Measurements from ENCODE around the gene SLC7A6. TPM values are rescaled to one million over a fixed set of nuclear protein-coding genes. Genes with fewer than 3 reads are reported as not detected.
A peak's percentile ranks its signal among the peaks of the same experiment; 100 is the strongest.

SLC7A6 gene
- total RNA-seq, 1 donor from 2014 or later = 11.6 TPM

GRCh38 chr16:68273459-68273858 is 9.1 kb downstream of the SLC7A6 start:
- Mint-ChIP-seq H3K27me3 (no peaks in the 10 kb centered on the region), H3K4me3 (ENCODE audit: low read depth) (no peak overlapping the region), H3K9me3 (ENCODE audit: low read depth) (no peaks in the 10 kb centered on the region), H3K27ac (no peak overlapping the region), H3K4me1 (ENCODE audit: low read depth) (peaks cover 25% of the 10 kb centered on the region), H3K36me3 (ENCODE audit: insufficient read depth) (no peaks in the 10 kb centered on the region)
- no peak for TF ChIP-seq CTCF (IDR thresholded peaks at IDR 0.05; ENCODE audit: unreplicated experiment)
- no peak for DNase-seq (ENCODE audit: low spot score, unreplicated experiment)

DNA sequence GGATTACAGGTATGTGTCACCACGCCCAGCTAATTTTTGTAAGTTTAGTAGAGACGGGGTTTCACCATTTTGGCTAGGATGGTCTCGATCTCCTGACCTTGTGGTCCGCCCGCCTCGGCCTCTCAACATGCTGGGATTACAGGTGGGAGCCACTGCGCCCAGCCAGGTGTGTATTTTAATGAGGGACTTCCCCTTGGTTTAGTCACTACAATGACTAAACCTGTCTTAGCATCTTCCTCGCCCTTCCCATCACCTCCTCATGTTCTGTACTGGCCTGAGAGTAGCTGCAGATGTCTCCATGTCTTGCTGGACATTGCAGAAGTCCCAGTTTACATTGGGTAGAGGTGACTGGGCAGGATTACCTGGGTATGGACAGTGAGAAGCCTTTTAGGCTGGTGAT is 9.6 kb downstream of the SLC7A6 start:
- no peak for DNase-seq (ENCODE audit: low spot score, unreplicated experiment)
- peaks cover 25% of the 10 kb centered on the region for H3K4me1 Mint-ChIP-seq (ENCODE audit: low read depth)
- TF ChIP-seq CTCF (IDR thresholded peaks at IDR 0.05; ENCODE audit: unreplicated experiment) = no peak
- no peaks in the 10 kb centered on the region for H3K36me3 Mint-ChIP-seq (ENCODE audit: insufficient read depth)
- no peak overlapping the region for H3K4me3 Mint-ChIP-seq (ENCODE audit: low read depth)
- H3K9me3 Mint-ChIP-seq (ENCODE audit: low read depth) = no peaks in the 10 kb centered on the region
- H3K27me3 Mint-ChIP-seq = no peaks in the 10 kb centered on the region
- H3K27ac Mint-ChIP-seq = no peak overlapping the region

GRCh38 chr16:68274441-68274840 is 10.1 kb downstream of the SLC7A6 start:
- peaks cover 20% of the 10 kb centered on the region for H3K4me1 Mint-ChIP-seq (ENCODE audit: low read depth)
- no peaks in the 10 kb centered on the region for H3K9me3 Mint-ChIP-seq (ENCODE audit: low read depth)
- no peak for DNase-seq (ENCODE audit: low spot score, unreplicated experiment)
- TF ChIP-seq CTCF (IDR thresholded peaks at IDR 0.05; ENCODE audit: unreplicated experiment) = no peak
- H3K27ac Mint-ChIP-seq = no peak overlapping the region
- H3K4me3 Mint-ChIP-seq (ENCODE audit: low read depth) = no peak overlapping the region
- H3K27me3 Mint-ChIP-seq = no peaks in the 10 kb centered on the region
- H3K36me3 Mint-ChIP-seq (ENCODE audit: insufficient read depth) = no peaks in the 10 kb centered on the region

- H3K4me3 Mint-ChIP-seq (ENCODE audit: low read depth) = peak overlapping the region; percentile 2
- H3K4me1 Mint-ChIP-seq (ENCODE audit: low read depth) = peaks cover 20% of the 10 kb centered on the region
- H3K27me3 Mint-ChIP-seq = no peaks in the 10 kb centered on the region
- H3K36me3 Mint-ChIP-seq (ENCODE audit: insufficient read depth) = no peaks in the 10 kb centered on the region
- DNase-seq (ENCODE audit: low spot score, unreplicated experiment) = no peak
- TF ChIP-seq CTCF (IDR thresholded peaks at IDR 0.05; ENCODE audit: unreplicated experiment) = no peak
- H3K9me3 Mint-ChIP-seq (ENCODE audit: low read depth) = no peaks in the 10 kb centered on the region
- peak overlapping the region; percentile 81 for H3K27ac Mint-ChIP-seq
Observed at GRCh38 chr16:68275611-68276191, 11.4 kb downstream of the SLC7A6 start.

GRCh38 chr16:68276223-68276622 is 11.9 kb downstream of the SLC7A6 start:
- TF ChIP-seq CTCF (IDR thresholded peaks at IDR 0.05; ENCODE audit: unreplicated experiment) = no peak
- no peaks in the 10 kb centered on the region for H3K9me3 Mint-ChIP-seq (ENCODE audit: low read depth)
- H3K27me3 Mint-ChIP-seq = no peaks in the 10 kb centered on the region
- H3K36me3 Mint-ChIP-seq (ENCODE audit: insufficient read depth) = no peaks in the 10 kb centered on the region
- H3K4me3 Mint-ChIP-seq (ENCODE audit: low read depth) = peak overlapping the region; percentile 2
- peaks cover 20% of the 10 kb centered on the region for H3K4me1 Mint-ChIP-seq (ENCODE audit: low read depth)
- peak overlapping the region; percentile 81 for H3K27ac Mint-ChIP-seq
- DNase-seq (ENCODE audit: low spot score, unreplicated experiment) = no peak
